ENCODE measurements around the gene DDC.
"Not testable (repeated sequence)": the region's sequence is repeated elsewhere in the genome, so short reads cannot be mapped to it uniquely, and the experiment has no call there.

DDC gene

DNA sequence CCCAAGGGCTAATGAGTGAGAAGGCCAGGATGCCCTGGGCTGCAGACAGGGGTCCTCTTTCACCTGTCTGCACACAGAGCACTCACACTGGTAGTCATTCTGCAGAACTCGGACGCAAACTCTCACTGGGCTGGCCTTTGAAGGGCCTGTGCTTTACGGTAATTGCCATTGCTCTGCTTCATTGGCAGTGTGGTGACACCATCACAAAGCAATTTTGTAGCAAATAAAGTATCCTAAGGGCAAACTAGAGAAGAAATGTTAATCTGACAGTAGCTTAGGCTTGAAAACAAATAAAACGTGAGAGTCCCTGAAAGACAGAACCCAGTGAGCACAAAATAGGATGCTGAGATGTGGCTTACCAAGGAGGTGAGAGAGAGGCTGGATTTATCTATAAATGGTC, 84.4 kb downstream of the DDC start:
- DNase-seq (ENCODE audit: low read depth): no peak

DNA sequence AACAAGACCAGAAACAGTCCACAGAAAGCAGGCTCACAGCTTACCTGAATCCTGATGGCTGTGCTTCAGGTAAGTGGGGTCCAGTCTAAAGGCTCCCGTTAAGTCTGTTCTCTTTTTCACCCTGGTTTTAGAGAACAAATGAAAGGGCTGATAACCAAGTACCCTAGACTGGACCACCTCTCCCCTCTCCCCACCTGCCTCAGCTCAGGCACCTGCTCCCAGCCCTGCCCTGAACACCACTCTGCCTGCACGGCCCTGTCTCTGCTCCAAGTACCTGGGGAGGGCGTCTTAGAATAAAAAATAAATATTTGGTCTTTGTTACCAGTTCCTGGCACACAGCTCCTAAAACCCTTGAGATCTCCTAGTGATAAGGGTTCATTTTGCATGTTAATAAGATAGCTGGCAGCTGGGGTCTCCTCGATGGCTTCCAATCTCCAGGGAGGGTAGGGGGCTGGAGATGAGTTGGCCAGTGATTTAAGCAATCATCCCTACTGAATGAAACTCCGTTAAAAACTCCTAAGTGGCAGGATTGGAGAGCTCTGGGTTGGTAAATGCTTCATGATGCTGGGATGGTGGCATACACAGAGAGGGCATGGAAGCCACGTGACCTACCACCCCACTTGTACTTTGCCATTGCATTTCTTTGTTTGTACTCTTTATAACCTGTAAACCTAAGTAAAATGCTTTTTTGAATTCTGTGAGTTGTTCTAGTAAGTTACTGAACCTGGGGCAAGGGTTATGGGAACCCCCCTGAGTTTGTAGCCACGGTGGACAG, 85.3 kb downstream of the DDC start:
- no peak for DNase-seq (ENCODE audit: low read depth)

DNA sequence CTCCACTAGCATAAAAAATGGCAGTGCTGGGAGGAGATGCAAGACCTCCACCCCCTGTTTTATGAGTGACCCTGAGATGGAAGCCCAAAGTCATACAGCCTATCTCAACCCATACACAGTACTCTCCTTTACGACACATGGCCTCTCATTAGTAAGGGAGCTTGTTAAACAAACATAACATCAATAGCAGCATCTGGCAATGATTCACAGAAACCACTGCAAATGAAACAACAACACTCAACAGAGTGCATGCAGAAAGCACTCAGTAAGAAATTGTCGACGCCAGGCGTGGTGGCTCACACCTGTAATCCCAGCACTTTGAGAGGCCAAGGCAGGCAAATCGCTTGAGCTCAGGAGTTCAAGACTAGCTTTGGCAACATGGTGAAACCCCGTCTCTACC, 87.6 kb downstream of the DDC start:
- DNase-seq (ENCODE audit: low read depth): no peak

DNA sequence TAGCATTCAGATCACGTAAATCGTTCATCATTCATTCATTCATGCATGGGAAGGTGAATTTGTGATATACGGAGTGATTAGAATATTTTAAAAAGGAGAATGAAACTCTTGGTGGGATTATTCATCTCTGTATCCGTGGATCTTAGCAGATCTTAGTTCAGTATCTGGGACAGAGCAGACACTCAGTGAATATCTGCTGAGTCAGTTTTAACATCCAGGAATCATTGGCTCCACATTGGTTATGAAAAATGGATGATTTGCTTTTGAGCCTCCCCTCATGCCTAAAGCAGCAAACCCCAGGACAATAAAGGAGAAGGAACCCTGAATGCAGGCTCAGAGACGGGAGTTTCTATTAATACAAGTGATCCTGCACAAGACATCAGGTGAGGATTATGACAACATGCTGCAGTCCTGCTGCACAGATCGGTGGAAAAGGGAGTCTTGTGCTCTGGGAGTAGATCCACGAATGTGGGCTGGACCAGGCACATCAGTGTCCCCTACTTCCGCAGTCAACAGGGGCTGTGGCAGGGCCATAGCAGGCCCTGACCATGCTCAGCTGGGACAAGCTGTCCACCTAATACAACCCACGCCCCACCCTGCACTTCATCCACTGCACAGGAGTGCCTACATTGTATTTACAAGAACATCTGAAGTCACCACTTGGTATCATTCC, 88.1 kb downstream of the DDC start:
- no peak for DNase-seq (ENCODE audit: low read depth)

DNA sequence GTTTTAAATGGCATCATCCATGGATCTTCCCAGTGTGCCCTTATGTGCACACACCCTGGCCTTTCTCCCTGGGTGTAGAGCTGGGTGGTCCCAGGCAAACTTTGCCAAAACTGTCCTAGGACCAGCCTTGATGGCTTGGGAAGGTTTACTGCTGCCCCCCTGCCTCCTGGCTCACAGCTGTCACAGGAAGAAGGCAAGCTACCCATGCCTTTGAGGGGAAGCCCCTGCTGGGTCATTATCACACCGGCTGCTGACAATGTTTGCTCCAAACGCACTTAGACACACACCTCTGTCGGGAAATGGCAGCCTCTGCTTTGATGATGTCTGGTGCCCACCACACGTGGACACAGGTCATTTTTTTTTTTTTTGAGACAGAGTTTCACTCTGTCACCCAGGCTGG, 89.9 kb downstream of the DDC start:
- no peak for DNase-seq (ENCODE audit: low read depth)

DNA sequence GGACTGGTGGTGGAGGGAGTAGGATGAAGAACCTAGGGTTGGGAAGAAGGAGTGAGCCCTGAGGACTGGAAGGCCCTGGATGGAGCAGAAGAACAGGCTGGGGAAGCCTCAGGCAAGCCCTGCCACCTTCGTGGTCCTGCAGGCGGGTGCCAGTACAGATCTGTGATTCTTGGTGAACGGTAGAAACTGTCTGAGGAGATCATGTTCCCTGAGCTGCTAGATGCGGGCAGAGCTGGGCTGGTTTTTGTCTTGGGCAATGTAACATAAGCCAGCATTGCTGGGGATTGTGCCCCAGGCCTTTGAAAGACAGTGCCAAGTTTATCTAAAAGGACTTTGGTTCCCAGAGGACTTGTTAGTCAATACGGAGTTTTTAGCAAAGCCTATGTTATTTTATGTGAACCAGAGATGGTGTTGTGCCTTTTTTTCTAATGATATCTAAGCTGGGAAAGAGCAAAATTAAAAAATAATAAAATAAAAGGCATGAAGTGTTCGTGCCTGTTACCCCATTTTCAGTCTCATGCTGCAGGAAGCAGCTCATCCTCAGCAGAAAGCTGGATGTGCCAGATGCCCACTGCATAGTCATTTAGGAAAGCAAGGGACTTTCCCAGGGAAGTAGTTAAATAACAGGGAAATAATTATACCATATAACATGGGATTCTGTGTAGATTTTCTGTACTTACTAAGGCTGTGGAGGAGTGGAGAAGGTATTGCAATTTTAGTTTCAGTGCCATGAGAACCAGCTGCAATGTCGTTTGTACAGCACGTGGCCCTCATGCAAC, 90.6 kb downstream of the DDC start:
- no peak for DNase-seq (ENCODE audit: low read depth)

DNA sequence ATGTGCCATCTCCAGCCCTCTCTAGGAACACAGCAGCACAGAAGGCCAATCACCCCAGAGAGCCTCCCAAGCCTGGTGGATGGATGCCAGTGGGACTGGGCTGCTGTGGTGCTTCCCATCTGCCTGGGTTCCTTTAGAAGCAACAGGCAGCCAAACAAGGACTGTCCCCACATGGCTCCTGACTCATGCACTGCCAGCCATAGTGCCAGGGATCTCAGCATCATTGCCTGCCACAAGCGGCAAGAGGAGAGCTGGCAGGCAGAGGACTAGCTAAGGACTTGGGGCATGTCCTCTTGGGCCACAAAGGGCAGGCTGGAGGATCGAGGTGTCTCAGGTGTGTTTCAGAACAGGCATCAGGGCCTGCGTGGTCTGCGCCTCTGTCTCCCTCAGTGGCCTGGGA, 91.7 kb downstream of the DDC start:
- no peak for DNase-seq (ENCODE audit: low read depth)

DNA sequence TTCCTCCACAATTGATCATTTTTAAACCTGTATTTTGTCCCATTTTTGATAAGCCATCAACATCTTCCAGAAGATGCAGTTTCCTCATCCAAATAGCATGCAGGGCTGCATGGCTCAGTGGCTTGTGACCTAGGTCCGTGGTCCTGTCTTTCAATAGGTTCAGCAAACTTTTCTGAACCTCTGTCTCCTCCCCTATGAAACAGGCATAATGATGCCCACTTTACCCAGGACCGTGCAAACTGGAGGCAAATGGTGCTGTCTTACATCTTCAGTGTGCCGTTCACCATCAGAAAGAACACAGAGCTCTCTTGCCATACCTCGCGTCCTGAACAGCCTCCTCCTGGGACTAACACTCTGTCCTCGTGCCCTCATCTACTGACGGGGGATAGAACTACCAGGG, 92.8 kb downstream of the DDC start:
- DNase-seq (ENCODE audit: low read depth): no peak

DNA sequence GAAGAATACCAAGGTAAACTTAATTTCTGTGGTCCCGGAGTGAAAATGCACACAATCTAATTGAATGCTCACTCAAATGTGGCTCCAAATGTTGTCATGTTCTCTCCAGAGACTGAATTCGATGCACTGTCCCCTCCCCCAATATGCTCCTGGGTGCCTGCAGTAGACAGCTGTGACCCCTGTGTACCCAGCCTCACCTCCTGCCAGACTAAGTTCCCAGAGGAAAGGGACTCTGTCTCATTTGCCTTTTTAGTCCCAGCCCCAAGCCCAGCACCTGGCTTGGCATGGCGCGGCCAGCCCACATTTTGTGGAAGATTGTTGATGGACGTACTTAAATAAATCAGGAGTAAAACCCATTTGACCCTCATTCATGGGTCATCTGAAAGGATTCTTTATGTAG, 93.2 kb downstream of the DDC start:
- no peak for DNase-seq (ENCODE audit: low read depth)

DNA sequence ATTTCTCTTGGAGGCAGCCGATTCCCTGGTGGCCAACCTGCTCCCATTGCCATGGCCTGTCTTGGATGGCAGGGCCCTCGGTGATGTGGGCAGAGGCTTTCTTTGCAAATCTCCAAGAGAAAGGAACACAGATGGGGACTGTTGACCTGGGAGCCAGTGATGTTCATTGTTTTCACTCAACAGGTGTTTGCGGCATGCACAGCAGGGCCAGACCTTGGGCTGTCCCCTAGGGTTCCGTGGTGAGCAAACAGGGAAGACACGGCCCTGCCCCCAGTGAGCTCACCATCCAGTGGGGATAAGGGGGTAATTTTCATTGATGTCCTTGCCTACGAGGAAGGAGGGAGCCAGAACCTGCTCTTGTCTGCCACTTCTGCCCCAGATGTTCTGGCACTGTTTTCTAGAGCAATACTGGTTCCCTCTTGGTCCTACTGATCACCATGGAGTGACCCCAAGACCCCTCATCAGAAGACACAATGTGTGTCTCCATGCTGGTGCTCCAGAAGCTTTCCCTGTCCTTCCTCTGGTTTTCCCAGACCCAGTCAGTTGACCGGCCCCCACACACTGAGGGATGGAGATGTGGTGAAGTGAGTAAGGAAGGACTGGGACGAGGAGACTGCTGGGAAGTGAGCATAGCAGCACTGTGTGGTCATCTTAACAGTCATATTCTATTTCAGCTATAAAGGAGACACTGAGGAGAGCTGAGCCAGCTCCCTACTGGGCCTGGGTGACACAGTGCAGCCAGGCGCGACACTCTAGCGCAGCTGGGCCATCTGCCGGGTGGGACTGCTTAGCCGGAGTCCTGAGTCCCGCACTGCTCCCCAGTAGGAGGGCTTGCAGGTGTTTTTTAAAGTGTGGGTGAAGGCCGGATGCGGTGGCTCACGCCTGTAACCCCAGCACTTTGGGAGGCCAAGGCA, 94.7 kb downstream of the DDC start:
- no peak for DNase-seq (ENCODE audit: low read depth)

DNA sequence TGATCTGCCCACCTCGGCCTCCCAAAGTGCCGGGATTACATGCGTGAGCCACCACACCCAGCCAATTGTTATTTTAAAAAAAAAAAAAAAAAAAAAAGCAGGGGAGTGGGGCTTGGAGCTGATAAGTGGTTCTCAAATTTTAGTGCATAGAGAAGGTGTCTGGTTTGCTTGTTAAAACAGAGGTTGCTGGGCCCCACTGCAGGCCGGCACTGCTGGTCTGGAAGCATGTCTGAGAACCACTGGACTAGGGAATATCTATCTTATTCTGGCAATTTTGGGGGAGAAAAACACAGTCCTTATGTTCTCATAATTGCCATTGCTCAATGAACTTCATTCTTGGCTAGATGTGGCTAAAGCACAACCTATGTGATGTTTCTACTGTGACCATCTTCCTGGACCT, 96.0 kb downstream of the DDC start:
- DNase-seq (ENCODE audit: low read depth): no peak

DNA sequence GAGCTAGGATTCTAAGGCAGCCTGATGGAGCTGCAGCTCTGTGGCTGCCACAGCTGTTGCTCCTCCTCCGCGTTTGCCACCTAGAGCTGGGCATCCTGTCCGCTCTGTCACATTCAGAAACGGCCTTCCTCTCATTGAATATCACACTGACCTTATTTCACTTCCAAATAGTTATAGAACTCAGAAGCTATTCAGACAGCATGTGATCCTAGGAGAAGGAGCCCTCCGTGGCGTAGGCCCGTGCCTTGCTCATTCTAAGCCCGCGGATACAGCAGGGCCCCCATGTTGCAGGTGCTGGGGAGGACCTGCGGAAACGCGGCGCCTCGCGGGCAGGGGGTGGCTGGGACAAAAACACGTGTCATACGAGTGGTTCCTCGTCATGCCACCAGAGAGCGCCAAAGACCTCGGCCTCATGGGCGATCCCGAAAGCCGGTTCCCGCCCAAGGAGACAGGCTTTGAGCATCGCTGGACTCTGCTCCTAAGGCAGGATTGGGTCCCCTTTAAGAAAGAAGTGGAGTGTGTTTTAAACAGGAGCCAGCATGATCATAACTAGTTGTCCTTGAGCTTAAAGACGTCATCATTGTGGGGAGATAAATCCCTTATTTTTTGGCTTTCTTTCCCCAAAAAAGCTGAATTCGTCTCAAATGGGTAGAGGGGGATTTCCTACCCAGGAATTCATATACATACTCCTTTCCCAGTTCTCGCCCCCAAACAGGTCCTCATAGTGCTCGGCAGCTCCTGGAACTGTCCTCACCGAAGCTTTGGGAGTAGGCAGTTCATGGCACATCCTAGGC, 97.2 kb downstream of the DDC start:
- peak; percentile 63 for DNase-seq (ENCODE audit: low read depth)

DNA sequence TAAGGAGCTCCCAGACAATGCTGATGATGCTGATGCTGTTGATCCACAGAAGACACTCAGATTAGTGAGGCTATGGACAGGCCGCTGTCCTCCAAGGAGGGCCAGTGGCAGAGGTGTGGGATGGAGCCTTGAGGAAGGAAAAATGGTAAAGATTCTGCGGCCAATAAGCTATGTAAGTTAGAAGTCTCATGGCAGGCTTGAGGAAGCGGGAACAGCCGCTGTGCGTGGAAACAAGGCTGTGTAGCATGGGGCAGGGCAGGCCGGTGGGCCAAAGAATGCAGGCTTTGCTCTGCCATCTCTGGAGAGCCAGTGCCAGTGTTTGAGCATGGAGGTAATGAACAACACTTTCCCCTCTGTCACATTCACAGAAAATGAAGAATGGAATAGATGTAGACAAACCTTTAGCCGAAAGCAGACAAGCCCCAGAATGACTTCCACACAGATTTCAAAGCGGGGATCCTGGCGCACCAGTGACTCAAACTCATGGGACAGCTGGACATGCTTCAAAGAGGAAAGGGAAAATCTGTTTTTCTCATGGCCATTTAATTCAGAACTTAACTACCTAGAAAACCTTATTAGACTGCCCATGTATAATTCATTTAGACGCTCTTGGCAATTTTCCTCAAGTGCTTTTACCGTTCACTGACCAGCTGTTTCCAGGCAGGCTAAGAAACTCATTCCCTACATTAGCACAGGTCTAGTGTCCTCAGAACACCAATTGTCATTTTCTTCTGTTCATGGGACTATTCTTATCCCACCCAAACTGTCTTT, 98.2 kb downstream of the DDC start:
- DNase-seq (ENCODE audit: low read depth): no peak

DNA sequence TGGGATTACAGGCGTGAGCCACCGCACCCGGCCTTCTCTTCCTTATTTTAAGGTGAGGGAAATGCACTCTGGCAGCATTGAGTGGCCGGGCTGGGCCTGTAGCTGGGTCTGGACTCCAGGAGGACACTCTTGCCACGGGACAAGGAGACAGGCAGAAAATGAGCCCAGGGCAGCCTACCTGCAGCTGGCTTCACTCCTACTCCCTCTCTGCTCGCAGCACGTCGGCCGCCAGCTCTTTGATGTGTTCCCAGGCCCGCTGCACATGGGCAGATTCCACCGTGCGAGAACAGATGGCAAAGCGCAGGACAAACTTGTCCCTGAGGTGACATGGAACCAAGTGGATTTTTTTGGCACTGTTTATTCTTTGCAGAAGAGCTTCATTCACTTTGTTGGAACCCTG, 102.2 kb downstream of the DDC start:
- no peak for DNase-seq (ENCODE audit: low read depth)

DNA sequence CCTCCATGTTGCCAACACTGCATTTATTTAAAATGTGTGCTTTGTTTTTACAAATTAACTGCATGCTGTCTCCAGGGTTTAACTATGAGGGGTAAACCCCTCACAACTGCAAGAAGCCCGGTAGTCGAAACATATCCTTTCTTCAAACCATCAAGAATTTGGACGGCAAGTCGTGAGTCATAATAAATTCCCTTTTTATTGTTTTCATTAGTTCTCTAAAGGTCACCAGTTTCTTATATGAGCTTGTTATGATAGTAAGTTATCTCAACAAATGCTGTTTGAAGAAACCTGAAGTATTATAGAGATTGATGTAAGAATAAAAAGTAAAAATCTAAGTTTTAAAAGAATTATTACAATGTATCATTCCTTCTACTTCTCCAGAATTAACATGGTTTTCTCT, 102.8 kb downstream of the DDC start:
- DNase-seq (ENCODE audit: low read depth): no peak

DNA sequence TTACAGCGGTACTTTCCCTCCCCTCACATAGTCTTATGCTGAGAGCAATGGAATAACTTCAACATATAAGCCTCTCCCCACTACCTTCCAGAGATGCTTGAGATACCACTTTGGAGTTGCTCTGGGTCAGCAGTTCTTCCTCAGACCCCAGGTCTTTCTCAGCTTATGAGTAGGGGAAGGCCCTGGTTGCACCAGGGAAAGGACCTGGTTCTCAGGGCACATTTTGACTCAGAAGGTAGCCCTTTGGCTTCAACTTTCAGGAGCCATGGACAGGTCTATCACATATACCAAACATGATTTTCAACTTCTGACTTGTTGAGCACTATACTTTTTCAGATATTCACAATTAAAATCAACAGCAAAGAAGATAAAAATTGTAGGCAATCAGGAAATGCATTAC, 103.5 kb downstream of the DDC start:
- no peak for DNase-seq (ENCODE audit: low read depth)

DNA sequence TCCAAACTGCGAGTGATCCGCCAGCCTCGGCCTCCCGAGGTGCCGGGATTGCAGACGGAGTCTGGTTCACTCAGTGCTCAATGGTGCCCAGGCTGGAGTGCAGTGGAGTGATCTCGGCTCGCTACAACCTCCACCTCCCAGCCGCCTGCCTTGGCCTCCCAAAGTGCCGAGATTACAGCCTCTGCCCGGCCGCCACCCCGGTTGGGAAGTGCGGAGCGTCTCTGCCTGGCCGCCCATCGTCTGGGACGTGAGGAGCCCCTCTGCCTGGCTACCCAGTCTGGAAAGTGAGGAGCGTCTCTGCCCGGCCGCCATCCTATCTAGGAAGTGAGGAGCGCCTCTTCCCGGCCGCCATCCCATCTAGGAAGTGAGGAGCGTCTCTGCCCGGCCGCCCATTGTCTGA, 106.0 kb downstream of the DDC start:
- not testable (repeated sequence) for DNase-seq (ENCODE audit: low read depth)

DNA sequence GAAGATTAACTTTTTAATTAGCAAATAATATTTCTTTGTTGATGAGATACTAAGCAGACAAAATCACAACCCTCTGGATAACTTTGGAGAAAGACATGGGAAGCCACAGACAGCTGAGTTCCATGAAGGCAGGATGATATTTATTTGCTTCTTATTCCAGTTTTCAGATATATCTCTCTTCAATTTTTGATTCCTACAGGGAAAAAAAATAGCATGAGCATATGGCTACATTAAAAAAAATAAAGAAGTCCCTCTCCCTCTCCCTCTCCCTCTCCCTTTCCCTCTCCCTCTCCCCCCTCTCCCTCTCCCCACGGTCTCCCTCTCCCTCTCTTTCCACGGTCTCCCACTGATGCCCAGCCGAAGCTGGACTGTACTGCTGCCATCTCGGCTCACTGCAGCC, 106.6 kb downstream of the DDC start:
- not testable (repeated sequence) for DNase-seq (ENCODE audit: low read depth)

DNA sequence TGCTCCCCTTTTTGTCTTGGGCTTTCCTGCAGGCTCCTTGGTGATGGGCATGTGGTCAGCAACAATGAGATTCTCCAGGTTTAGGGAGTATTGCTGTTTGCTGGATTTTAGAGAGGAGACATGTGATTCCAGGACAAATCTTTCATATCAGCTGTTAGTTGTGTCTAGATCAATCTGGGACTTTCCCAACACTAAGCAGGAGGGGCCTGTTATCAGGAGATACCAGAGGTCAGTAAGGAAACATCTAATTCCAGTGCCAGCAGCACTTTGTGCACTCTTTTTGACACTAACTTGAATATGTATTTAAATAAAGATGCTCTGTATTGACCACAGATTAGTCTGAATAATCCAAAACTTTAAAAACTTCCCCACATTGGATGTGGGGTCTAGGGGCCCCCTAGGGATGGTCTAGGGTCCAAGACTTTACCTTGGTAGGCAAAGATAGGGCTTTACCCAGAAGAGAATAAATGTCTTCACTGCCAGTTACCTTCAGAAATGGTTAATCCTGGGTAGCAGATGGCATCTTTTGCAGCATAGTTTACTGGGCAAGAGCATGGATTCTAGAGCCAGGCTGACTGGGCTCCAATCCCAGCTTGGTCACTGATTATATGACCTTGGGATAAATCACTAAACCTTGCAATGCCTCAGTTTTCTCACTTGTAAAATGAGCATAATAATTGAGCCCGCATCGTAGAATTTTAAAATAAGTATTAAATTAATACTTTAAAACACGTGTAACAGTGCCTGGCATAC, 108.7 kb downstream of the DDC start:
- DNase-seq (ENCODE audit: low read depth): no peak

DNA sequence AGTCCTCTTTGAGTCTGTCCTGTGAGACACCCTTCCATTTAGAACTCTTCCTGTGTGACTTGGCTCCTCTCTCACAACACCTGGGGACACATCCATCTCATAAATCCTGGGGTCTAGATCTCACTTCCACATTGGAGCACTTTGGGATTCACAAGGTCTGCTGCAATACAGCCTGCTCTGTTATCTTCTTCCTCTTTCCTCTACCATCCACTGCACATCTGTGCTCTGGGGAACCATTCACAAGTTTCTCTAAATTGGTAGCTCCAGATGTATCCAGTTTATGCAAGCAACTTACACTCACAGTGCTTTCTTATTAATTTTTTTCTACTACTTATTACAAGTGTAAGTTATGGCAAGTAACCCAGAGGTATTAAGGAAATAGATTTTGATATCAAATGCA, 109.5 kb downstream of the DDC start:
- DNase-seq (ENCODE audit: low read depth): no peak
